MV-4-11 (cell line): ENCODE measurements around the gene NME8.

ENCODE experiments used
- DNase-seq: peaks from one replicate; lab custom pipeline; 2025; lab: John Stamatoyannopoulos, UW

NME8 gene

DNA sequence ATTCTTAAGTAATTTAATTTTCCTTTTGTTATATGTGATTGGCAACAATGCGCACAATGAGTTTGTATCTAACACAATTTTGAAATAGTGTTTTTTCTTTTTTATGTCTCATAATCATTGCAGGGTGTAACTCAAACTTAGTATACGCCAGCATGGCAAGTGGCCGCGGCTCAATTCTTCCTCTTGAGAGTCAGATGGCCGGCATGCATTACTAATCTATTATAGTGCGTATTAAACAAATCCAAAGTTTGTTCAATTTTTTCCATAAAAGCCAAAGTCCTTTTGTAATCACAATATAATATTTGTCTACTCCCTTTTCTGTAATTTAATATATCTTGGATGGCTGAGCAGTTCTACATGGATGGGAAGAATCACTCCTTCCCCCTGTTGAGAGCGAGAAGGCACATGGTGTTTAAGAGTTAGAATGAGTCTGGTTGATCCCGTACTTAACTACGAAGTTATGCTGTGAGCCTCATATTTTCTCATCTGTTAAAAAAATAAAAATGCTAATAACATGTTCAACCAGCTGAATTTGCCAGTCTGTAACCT, 84.7 kb downstream of the NME8 start:
- DNase-seq: no peak

DNA sequence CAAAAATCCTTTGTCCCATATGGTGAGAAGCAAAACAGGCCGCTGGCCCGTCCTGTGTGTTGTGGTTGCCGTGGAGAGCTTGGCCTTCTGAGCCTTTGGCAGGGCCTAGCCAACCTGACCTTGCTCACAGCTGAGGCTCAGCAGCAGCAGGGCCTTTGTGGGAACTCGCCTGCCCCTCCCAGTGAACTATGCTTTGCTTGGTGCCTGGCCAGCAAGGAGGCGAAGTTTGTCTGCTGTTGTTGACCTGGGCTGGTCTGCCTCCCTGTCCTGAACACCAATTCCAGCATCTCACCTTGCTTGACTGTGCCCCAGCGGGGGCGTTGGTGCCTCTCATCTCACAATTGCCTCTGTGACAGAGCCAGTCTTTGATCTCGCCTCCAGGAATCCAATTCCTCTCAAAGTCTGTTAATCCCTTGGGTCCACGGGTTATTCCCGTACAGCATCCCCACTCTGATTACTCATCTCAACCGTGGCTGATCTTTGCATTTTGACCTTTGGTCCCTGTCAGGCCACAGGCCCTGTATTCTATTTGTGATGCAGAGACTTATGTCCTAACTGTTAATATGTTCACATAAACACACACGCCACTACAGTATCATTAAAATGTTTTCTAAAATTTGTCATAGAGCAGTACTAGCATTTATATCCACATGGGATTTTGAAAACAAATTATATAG, 94.7 kb downstream of the NME8 start:
- DNase-seq: no peak

DNA sequence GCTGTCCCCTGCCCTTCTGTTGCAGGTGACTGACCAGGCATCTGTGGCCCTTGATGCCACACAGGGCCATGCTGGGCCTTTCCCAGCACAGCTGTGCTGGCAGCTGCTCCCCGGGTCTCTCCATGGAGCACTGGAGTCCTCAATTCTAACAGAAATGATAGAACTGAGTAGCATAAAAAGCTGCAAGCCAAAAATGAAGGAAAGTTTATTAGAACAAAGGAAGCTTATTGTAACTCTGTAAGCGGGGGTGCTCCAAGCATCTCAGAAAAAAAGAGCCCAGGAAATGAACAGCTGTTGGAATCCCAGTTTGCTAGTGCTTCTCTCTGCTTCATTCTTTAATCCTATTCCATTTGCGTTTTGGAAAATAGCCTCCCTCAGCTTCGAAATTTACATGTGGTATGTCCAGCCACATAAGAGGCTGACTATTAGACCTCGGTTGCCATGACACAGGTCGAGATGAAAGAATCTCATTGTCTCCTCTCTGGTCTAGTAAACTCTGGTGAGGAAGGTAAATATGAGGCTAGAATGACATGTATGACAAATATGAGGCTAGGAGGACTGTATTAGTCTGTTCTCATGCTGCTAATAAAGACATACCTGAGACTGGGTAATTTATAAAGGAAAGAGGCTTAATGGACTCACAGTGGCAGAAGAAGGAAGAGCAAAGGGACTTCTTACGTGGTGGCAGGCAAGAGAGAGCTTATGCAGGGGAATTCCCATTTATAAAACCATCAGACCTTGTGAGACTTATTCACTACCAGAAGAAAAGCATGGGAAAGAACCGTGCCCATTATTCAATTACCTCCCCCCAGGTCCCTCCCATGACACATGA, 95.7 kb downstream of the NME8 start:
- DNase-seq: no peak

DNA sequence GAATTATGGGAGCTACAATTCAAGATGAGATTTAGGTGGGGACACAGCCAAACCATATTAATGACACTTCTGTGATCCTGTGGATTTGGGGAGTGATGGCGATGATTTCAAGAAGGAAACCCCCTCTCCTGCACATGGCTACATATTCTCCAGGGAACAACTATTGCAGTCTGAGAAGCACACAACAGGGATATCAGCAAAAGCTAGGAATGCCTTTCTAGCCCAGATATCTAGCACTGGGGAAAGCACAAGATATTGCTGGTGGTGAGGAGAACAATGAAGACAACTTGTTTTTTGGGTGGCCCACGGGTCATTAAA, 96.3 kb downstream of the NME8 start:
- no peak for DNase-seq

DNA sequence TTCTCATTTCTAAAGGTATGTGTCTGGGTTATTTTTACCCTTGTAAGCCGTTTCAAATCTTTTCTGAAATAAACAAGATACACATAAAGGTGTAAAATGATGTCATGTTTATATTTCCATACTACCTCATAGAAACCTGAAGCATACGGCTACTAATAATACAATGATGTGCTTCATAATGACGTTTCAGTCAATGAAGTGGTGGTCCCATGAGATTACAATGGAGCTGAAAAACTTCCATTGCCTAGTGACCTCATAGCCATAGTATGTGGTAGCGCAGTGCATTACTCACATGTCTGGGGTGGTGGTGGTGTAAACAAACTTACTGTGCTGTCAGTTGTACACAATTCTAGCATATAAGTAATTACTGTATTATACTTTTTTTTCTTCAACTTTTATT, 96.9 kb downstream of the NME8 start:
- no peak for DNase-seq

DNA sequence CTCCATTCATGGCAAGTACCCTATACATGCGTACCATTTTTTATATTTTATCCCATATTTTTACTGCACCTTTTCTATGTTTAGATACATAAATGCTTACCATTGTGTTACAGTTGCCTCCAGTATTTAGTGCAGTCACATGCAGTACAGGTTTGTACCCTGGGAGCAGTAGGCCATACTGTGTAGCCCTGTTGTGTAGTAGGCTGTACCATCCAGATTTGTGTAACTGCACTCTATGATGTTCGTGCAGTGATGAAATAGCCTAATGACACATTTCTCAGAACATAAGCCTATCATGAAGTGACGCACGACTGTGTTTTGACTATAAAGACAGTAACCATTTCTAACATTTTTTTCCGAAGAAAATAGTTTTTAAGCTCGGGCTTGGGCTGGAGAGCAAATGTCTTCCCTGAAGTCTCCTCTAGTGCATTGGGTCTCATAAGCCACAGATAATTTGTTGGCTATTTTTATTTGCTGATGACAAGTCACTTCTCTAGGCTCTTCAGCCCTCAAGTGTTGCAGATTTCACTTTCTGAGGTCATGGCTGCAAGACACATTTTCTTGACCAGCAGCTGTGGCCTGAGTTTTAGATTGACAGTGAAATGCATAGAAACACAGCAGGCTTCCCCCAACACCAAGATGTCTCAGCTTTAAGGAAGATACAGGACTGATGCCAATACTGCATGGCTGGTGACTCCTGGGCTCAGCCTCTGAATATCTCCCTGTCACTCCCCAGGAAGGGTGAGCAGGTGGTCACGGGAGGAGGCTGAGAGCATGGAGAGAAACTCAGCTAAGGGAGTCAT, 98.9 kb downstream of the NME8 start:
- no peak for DNase-seq

DNA sequence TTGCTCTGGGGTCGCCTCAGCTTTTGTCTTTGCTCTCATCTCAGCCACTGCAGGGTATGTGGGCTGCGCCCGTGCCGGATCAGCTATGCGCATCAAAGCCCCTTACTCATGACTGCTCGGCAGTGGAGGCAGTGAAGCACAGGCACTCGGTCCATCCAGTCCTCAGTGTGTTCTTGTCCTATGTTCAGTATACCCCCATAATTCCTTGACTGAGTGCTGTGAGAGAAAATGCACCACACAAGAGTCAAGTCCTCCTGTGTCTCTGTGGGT, 99.5 kb downstream of the NME8 start:
- no peak for DNase-seq
